ENCODE results near the gene JAGN1. TPM values are rescaled to one million over a fixed set of nuclear protein-coding genes. Genes with fewer than 3 reads are reported as not detected.

JAGN1 gene
- total RNA-seq, 6 experiments from 2014 or later: 23.9 to 28.7 (median 26.5) TPM

DNA sequence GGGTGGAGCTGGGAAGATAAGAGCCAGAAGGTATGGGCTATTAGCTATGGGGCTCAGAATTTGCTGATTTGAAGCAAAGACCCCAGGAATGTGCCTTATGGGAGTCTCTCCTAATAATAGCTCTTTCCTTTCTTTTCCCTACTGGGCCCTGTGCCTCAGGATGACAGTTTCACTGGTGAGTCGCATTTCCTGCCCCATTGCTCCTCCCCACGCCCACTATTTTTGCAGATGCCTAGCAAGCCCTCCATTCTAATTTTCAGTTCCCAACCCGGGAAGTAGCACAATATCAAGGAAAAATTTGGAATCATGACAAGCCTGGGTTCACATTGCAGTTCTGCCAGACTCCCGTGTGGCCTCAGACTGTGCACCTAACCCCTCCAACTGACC, 12.8 kb downstream of the JAGN1 start:
- Mint-ChIP-seq H3K4me1 (ENCODE audit: low read depth) (peaks cover 35% of the 10 kb centered on the region), H3K36me3 (ENCODE audit: low read depth) (no peaks in the 10 kb centered on the region), H3K27ac (peak overlapping the region; percentile 75), H3K27me3 (ENCODE audit: insufficient read depth) (peaks cover 2% of the 10 kb centered on the region; the same call in 1 of the 2 replicates), H3K9me3 (no peaks in the 10 kb centered on the region), H3K4me3 (peak overlapping the region; percentile 56)
- DNase-seq: no peak
- TF ChIP-seq, protein P1, sequence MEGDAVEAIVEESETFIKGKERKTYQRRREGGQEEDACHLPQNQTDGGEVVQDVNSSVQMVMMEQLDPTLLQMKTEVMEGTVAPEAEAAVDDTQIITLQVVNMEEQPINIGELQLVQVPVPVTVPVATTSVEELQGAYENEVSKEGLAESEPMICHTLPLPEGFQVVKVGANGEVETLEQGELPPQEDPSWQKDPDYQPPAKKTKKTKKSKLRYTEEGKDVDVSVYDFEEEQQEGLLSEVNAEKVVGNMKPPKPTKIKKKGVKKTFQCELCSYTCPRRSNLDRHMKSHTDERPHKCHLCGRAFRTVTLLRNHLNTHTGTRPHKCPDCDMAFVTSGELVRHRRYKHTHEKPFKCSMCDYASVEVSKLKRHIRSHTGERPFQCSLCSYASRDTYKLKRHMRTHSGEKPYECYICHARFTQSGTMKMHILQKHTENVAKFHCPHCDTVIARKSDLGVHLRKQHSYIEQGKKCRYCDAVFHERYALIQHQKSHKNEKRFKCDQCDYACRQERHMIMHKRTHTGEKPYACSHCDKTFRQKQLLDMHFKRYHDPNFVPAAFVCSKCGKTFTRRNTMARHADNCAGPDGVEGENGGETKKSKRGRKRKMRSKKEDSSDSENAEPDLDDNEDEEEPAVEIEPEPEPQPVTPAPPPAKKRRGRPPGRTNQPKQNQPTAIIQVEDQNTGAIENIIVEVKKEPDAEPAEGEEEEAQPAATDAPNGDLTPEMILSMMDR (IDR thresholded peaks at IDR 0.05): no peak

- Mint-ChIP-seq H3K4me1 (ENCODE audit: low read depth) (peaks cover 29% of the 10 kb centered on the region), H3K27me3 (ENCODE audit: insufficient read depth) (peaks cover 2% of the 10 kb centered on the region), H3K27ac (peak overlapping the region; percentile 75; the same call in 1 of the 2 replicates), H3K4me3 (peak overlapping the region; percentile 56; the same call in 1 of the 2 replicates), H3K9me3 (no peaks in the 10 kb centered on the region), H3K36me3 (ENCODE audit: low read depth) (no peaks in the 10 kb centered on the region)
- DNase-seq: no peak
- TF ChIP-seq, protein P1 (IDR thresholded peaks at IDR 0.05): no peak
These were observed 13.5 kb downstream of the JAGN1 start for GRCh38 chr3:9903904-9904303.

DNA sequence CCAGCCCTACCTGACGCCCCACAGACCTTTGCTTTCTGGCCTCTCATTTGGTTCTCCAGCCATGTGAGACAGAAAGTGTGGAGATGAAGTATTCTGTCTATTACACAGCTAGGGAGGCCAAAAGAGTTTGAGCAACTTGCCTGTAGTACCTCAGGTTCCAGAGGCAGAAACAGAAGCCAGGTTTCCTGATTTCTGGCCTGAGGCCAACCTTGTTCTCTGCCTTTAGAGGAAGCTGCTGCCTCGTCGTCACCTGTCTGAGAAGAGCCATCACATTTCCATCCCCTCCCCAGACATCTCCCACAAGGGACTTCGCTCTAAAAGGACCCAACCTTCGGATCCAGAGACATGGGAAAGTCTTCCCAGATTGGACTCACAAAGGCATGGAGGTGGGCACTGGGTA, 16.1 kb downstream of the JAGN1 start:
- no peak overlapping the region for H3K4me3 Mint-ChIP-seq
- no peaks in the 10 kb centered on the region for H3K9me3 Mint-ChIP-seq
- TF ChIP-seq, protein P1 (IDR thresholded peaks at IDR 0.05): no peak
- peaks cover 5% of the 10 kb centered on the region for H3K27me3 Mint-ChIP-seq (ENCODE audit: insufficient read depth)
- peaks cover 22% of the 10 kb centered on the region for H3K4me1 Mint-ChIP-seq (ENCODE audit: low read depth)
- no peak for DNase-seq
- H3K27ac Mint-ChIP-seq: no peak overlapping the region
- H3K36me3 Mint-ChIP-seq (ENCODE audit: low read depth): no peaks in the 10 kb centered on the region

- TF ChIP-seq, protein P1 (IDR thresholded peaks at IDR 0.05): no peak
- Mint-ChIP-seq H3K4me3 (no peak overlapping the region), H3K36me3 (ENCODE audit: low read depth) (no peaks in the 10 kb centered on the region; the same call in 1 of the 2 replicates), H3K4me1 (ENCODE audit: low read depth) (peaks cover 20% of the 10 kb centered on the region), H3K9me3 (no peaks in the 10 kb centered on the region), H3K27ac (no peak overlapping the region), H3K27me3 (ENCODE audit: insufficient read depth) (peaks cover 5% of the 10 kb centered on the region)
- no peak for DNase-seq
These were observed 17.9 kb downstream of the JAGN1 start for GRCh38 chr3:9908286-9908685.

- peaks cover 11% of the 10 kb centered on the region for H3K4me1 Mint-ChIP-seq (ENCODE audit: low read depth)
- TF ChIP-seq, protein P1 (IDR thresholded peaks at IDR 0.05): no peak
- no peaks in the 10 kb centered on the region; the same call in 1 of the 2 replicates for H3K36me3 Mint-ChIP-seq (ENCODE audit: low read depth)
- H3K27ac Mint-ChIP-seq: no peak overlapping the region
- no peak for DNase-seq
- H3K4me3 Mint-ChIP-seq: no peak overlapping the region
- H3K9me3 Mint-ChIP-seq: no peaks in the 10 kb centered on the region
- H3K27me3 Mint-ChIP-seq (ENCODE audit: insufficient read depth): peaks cover 5% of the 10 kb centered on the region
These were observed 19.0 kb downstream of the JAGN1 start for GRCh38 chr3:9909221-9910013.

Data from HFFc6 (cell line).